Activated naive CD4-positive, alpha-beta T cell treated with anti-CD3 and anti-CD28 coated beads for 36 hours (primary cell): Measurements from ENCODE around the gene FAM153A. TPM values are rescaled to one million over a fixed set of nuclear protein-coding genes. Genes with fewer than 3 reads are reported as not detected.
"Not testable (repeated sequence)": the region's sequence is repeated elsewhere in the genome, so short reads cannot be mapped to it uniquely, and the experiment has no call there.

Source experiments
- CTCF ChIA-PET: fragments of 350-600 bp; sonication (Branson Sonifier 250); formaldehyde crosslinking; loops from one replicate; lab custom pipeline; 2021; ENCODE audit warnings: antibody characterized with exemption; lab: Charles Lee
- DNase-seq: peaks from one replicate; pipeline ENCODE4 v3.0.0-alpha.2; 2020
- H3K27ac Mint-ChIP-seq: one replicate; pipeline ENCODE4 v1.8.0; 2021; ENCODE audit warnings: mild to moderate bottlenecking, mixed read lengths
- H3K27me3 Mint-ChIP-seq: one replicate; pipeline ENCODE4 v1.8.0; 2021; ENCODE audit warnings: low read depth, mixed read lengths
- H3K36me3 Mint-ChIP-seq: one replicate; pipeline ENCODE4 v1.8.0; 2021; ENCODE audit warnings: low read depth, mixed read lengths
- H3K4me1 Mint-ChIP-seq: one replicate; pipeline ENCODE4 v1.8.0; 2021; ENCODE audit warnings: low read depth, mixed read lengths
- H3K4me3 Mint-ChIP-seq: one replicate; pipeline ENCODE4 v1.8.0; 2021; ENCODE audit warnings: mild to moderate bottlenecking, moderate library complexity, mixed read lengths
- H3K9me3 Mint-ChIP-seq: one replicate; pipeline ENCODE4 v1.8.0; 2021; ENCODE audit warnings: mixed read lengths
- intact Hi-C: fragments of 100-400 bp; cut with micrococcal nuclease; formaldehyde crosslinking; loops from one replicate; pipeline ENCODE4 v1.15.1; 2023
- total RNA-seq, 2 experiments: library from RNA; stranded (reverse); gene quantifications; one replicate each; pipeline ENCODE4 v1.2.3, GENCODE V29; 2021

The FAM153A gene
- total RNA-seq, 2 experiments from 2014 or later: 23.8 to 26.0 TPM

GRCh38 chr5:177715423-177715822, 67.3 kb downstream of the FAM153A start:
- CTCF ChIA-PET, DNase-seq, H3K36me3 Mint-ChIP-seq, H3K9me3 Mint-ChIP-seq, H3K4me1 Mint-ChIP-seq, H3K27ac Mint-ChIP-seq, H3K4me3 Mint-ChIP-seq, H3K27me3 Mint-ChIP-seq, intact Hi-C loops: not testable (repeated sequence)

GRCh38 chr5:177696100-177696499, 86.6 kb downstream of the FAM153A start:
- H3K27ac Mint-ChIP-seq, intact Hi-C loops, H3K9me3 Mint-ChIP-seq, H3K27me3 Mint-ChIP-seq, DNase-seq, H3K4me3 Mint-ChIP-seq, H3K4me1 Mint-ChIP-seq, H3K36me3 Mint-ChIP-seq: not testable (repeated sequence)
- CTCF ChIA-PET: interaction anchor here (0.6 kb wide), 1 partner anchor 320 kb away, joined by 5 read pairs; no protein-coding TSS in a partner anchor

- CTCF ChIA-PET, H3K4me1 Mint-ChIP-seq, DNase-seq, intact Hi-C loops, H3K36me3 Mint-ChIP-seq, H3K27ac Mint-ChIP-seq, H3K27me3 Mint-ChIP-seq, H3K9me3 Mint-ChIP-seq, H3K4me3 Mint-ChIP-seq: not testable (repeated sequence)
Measured at GRCh38 chr5:177695356-177695930, 87.3 kb downstream of the FAM153A start.

- H3K27ac Mint-ChIP-seq, H3K4me3 Mint-ChIP-seq, H3K4me1 Mint-ChIP-seq, H3K36me3 Mint-ChIP-seq, CTCF ChIA-PET, H3K9me3 Mint-ChIP-seq, H3K27me3 Mint-ChIP-seq, intact Hi-C loops, DNase-seq: not testable (repeated sequence)
Measured at GRCh38 chr5:177694518-177694835, 88.2 kb downstream of the FAM153A start.

GRCh38 chr5:177693671-177694517, 88.8 kb downstream of the FAM153A start:
- H3K36me3 Mint-ChIP-seq, H3K4me3 Mint-ChIP-seq, intact Hi-C loops, H3K27ac Mint-ChIP-seq, H3K9me3 Mint-ChIP-seq, H3K27me3 Mint-ChIP-seq, H3K4me1 Mint-ChIP-seq, DNase-seq, CTCF ChIA-PET: not testable (repeated sequence)

GRCh38 chr5:177692969-177693368, 89.7 kb downstream of the FAM153A start:
- DNase-seq, H3K36me3 Mint-ChIP-seq, H3K27ac Mint-ChIP-seq, H3K4me3 Mint-ChIP-seq, CTCF ChIA-PET, H3K4me1 Mint-ChIP-seq, intact Hi-C loops, H3K27me3 Mint-ChIP-seq, H3K9me3 Mint-ChIP-seq: not testable (repeated sequence)

- H3K9me3 Mint-ChIP-seq, H3K4me1 Mint-ChIP-seq, CTCF ChIA-PET, intact Hi-C loops, H3K36me3 Mint-ChIP-seq, DNase-seq, H3K4me3 Mint-ChIP-seq, H3K27ac Mint-ChIP-seq, H3K27me3 Mint-ChIP-seq: not testable (repeated sequence)
Measured at GRCh38 chr5:177692507-177692906, 90.2 kb downstream of the FAM153A start.

GRCh38 chr5:177689011-177689610, 93.6 kb downstream of the FAM153A start:
- H3K4me1 Mint-ChIP-seq, CTCF ChIA-PET, H3K9me3 Mint-ChIP-seq, H3K27me3 Mint-ChIP-seq, H3K4me3 Mint-ChIP-seq, H3K36me3 Mint-ChIP-seq, DNase-seq, H3K27ac Mint-ChIP-seq, intact Hi-C loops: not testable (repeated sequence)

GRCh38 chr5:177688091-177688490, 94.6 kb downstream of the FAM153A start:
- DNase-seq: not testable (repeated sequence)

GRCh38 chr5:177681920-177682319, 100.8 kb downstream of the FAM153A start:
- H3K4me1 Mint-ChIP-seq, H3K27ac Mint-ChIP-seq, H3K36me3 Mint-ChIP-seq, H3K27me3 Mint-ChIP-seq, CTCF ChIA-PET, H3K9me3 Mint-ChIP-seq, DNase-seq, intact Hi-C loops, H3K4me3 Mint-ChIP-seq: not testable (repeated sequence)

More at GRCh38 chr5:177688091-177688490, 94.6 kb downstream of the FAM153A start:
- H3K27ac Mint-ChIP-seq, H3K9me3 Mint-ChIP-seq, H3K36me3 Mint-ChIP-seq, H3K4me1 Mint-ChIP-seq, intact Hi-C loops, H3K4me3 Mint-ChIP-seq, CTCF ChIA-PET, H3K27me3 Mint-ChIP-seq: not testable (repeated sequence)

Other genes with a start within 250 kb of the FAM153A start
- gene FAM193B, start 228.3 kb downstream of the FAM153A start, total RNA-seq: 10 to 100 TPM; 87.4 to 87.8 TPM
- gene TMED9, start 190.7 kb downstream of the FAM153A start, total RNA-seq: 100 to 1,000 TPM; 110 TPM
- gene B4GALT7, start 182.8 kb downstream of the FAM153A start, total RNA-seq: 10 to 100 TPM in 1 of 2 experiments, 1 to 10 TPM in 1; 9.9 to 13.6 TPM
- not detected for gene PROP1, start 213.3 kb upstream of the FAM153A start, total RNA-seq